ENCODE measurements around the gene TMEM26.
A peak's percentile ranks its signal among the peaks of the same experiment; 100 is the strongest.

The TMEM26 gene

GRCh38 chr10:61452655-61453641 is at the start of gene TMEM26:
Gene TMEM26 (minus strand): TSS chr10:61453381. CDS start chr10:61453081, 300 bp downstream.
- DNase-seq = peak; percentile 32

DNA sequence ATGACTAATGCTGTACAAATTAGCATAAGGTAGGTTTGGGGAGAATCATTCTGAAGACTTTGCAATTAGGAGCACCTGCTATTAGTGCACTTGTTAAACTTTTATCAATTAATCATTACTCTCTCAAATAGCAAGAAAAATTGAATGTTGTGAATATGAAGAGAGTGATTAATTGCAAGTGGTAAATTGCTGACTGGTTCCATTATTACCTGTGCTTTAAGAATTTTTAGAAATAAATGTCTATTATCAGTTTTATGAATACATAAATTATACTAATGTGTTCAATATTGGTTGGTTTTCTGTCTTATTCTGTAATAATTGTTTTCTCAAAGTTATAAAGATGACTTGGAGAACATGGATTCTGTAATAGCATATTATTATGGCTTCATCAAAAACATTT is 47.3 kb upstream of the TMEM26 start:
- no peak for DNase-seq

GRCh38 chr10:61492364-61492995 is 39.3 kb upstream of the TMEM26 start:
- DNase-seq = no peak

GRCh38 chr10:61487506-61487905 is 34.3 kb upstream of the TMEM26 start:
- no peak for DNase-seq

GRCh38 chr10:61486738-61487396 is 33.7 kb upstream of the TMEM26 start:
- no peak for DNase-seq

DNA sequence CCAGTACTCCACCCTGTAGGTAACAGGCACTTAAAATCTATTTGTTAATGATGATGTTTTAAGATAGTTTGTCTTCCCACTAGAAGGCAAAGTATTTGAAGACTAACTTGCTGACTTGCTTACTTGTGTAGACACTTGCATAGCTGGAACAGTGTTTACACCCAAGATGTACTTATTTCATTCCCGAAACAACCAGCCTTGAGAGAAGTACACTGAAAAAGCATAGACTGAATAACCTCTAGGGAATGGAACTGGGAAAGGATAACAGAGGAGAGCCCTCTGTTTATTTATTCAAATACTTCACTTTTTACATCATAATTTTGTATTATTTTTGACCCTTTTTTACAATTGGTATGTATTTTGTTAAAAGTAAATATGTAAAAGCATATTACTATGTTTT is 33.1 kb upstream of the TMEM26 start:
- no peak for DNase-seq

DNA sequence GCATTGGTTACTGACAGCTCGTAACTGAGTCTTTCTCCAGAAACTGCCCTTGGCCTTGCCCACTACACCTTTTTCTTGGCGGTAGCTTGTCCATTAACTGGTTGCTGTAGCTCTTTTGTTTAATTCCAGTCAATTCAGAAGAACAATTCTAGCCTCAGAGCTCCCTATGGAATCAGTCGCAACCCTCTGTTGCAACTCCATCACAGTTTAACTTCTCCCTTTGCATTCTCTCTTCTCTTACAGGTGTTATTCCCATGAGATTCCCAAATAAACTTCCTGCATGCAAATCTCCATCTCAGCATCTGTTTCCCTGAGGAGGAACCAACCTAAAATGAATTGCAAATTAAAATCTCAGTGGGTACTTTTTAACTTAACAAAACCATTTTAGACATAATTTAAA is 28.4 kb upstream of the TMEM26 start:
- no peak for DNase-seq

- DNase-seq = no peak
Measured at GRCh38 chr10:61480208-61480607, 27.0 kb upstream of the TMEM26 start.

DNA sequence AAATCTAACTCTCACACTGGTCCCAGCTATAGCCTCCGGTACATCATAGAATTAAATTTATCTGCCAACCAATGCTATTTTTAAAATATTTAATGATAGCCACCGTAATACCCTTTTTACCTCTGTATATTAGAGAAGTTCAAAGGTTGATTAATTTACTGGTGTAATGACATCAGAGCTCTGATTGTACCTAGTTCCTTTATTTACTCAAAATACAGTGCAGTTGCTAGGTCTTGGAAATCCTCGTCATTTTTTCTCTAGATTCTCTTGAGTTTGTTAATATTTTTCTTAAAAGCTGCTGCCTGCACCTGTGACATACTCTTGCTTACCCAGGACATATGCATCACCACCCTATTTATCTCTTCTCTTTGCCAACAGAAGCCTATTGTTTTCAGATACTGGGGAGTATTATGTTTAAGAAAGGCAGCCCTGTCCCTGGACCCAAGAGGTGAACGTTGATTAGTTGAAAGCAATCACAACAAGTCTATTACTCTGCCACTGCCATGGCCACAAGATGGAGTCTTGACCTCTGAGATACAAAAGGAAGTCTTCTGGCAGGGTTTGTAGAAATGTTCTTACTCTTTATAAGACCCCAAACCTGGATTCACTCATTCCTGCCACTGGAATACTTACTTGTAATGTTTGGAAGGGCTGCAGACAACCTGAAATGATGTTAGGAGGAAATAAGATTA is 25.6 kb upstream of the TMEM26 start:
- DNase-seq = no peak

DNA sequence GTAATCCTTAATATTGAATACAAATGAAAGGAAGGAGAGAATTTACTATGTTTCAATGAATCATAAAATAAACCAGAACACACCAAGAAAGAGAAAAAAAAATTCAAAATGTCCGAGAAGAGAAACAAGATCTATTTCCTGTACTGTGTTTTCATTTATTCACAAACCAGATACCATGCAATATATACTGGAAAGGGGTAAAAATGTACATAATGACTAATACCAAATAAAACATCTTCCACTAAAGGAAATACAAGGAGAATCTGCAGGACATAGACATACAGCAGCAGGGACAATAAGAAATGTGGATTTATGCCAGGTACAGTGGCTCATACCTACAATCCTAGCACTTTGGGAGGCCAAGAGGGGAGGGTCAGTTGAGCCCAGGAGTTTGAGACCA is 24.3 kb upstream of the TMEM26 start:
- DNase-seq = no peak

DNA sequence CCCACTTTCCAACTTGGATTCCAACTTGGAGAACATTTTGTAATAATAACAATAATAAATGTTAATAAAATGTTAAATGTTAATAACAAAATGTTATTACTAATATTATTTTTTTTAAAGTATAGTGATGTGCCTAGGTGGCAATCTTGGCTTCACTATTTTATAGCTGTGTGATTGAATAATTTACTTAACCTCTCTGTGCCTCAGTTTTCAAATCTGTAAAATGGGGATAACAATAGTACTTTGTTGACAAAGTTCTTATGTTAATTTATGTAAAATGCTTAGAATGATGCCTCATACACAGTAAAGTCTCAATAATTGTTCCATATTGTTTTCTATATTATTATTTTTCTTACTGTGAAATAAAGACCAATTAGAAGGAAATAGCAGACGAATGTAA is 23.3 kb upstream of the TMEM26 start:
- DNase-seq = no peak

DNA sequence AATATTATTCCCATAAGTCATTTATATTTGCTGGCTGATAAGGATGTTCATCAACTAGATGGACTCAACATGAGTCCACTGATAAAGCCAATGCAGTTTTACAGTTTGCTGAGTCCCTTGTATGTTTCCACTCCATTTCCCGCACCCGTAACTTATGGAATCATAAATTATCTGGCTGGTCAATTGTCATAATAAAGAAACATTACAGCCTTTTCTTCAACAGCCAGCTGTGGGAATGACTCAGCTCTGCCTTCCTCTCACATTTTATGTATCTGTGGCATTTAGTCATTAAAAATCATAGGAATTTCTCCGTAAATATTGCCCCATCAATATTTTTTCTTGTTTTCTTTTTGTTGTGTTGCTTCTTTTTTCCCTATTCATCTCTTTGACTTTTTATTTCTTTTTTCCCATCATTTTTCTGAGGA is 22.3 kb upstream of the TMEM26 start:
- DNase-seq = no peak

DNA sequence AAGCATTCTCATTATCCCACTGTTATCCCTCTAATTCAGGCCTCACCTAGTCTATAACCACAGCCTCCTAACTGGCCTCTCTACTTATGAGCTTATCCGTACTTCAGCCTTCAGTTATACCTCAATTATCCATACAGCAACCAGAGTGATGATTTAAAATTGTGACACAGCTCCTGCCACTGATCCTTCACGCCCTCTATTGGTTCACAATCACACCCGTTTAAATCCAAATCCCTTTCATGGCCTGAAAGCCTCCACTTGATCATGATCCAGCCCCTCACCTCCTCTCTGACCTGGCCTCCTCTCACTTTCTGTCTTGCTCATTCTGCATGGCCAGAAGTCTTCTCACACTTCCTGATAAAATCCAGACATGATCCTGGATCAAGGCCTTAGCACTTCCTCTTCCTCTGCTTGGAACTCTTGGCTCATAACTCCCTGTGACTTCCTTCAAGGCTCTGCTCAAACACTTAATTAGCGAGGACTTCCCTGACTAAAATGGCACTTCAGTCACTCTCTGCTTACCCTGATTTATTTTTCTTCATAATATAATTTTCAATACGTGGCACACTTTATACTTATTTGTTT is 19.0 kb upstream of the TMEM26 start:
- no peak for DNase-seq

- DNase-seq = no peak
Measured at GRCh38 chr10:61471491-61471890, 18.3 kb upstream of the TMEM26 start.

- DNase-seq = no peak
Measured at GRCh38 chr10:61470740-61471139, 17.6 kb upstream of the TMEM26 start.

GRCh38 chr10:61465901-61466632 is 12.9 kb upstream of the TMEM26 start:
- no peak for DNase-seq

DNA sequence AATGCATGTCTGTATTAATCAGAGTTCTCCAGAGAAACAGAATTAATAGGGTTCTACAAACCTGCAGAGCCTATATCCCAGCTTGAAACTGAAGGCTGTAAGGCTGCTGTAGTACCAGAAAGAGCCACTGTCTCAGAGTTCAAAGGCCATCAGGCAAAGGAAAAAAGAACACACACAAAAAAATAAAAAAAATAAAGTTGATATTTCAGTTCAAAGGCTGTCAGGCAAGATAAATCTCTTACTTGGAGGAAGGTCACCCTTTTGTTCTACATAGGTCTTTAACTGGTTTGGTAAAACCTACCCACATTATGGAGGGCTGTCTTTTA is 12.0 kb upstream of the TMEM26 start:
- DNase-seq = no peak

- DNase-seq = no peak
Measured at GRCh38 chr10:61464461-61465170, 11.4 kb upstream of the TMEM26 start.

- no peak for DNase-seq
Measured at GRCh38 chr10:61463035-61463909, 10.1 kb upstream of the TMEM26 start.

GRCh38 chr10:61460835-61461234 is 7.7 kb upstream of the TMEM26 start:
- DNase-seq = no peak

All from NCI-H510A treated with DMSO at 0.1 percent for 48 hours (cell line).